HepG2 (cell line): ENCODE measurements around the gene H3-3A. TPM values are rescaled to one million over a fixed set of nuclear protein-coding genes. Genes with fewer than 3 reads are reported as not detected.

ENCODE experiments used
- ATF7 ChIP-seq, 2 experiments: fragments of 450-650 bp in 1 of 2; sonication (generic) in 1 of 2; formaldehyde crosslinking in 1 of 2; IDR thresholded peaks; 2 replicates each; pipeline versions ENCODE4 v1.4.0 to v1.6.1; 2016 to 2020; ENCODE audit warnings: antibody characterized with exemption in 1 of 2, mild to moderate bottlenecking in 1 of 2, missing genetic modification reagents in 1 of 2
- BRCA1 ChIP-seq: sonication (generic); formaldehyde crosslinking; IDR thresholded peaks from 2 replicates; pipeline ENCODE4 v1.4.0; 2020; ENCODE audit warnings: missing genetic modification reagents
- CSRNP2 ChIP-seq: sonication (generic); formaldehyde crosslinking; conservative IDR thresholded peaks from 2 replicates; pipeline ENCODE4 v1.8.0; 2022; ENCODE audit warnings: low read depth, missing genetic modification reagents
- ETV5 ChIP-seq: IDR thresholded peaks from 2 replicates; pipeline ENCODE4 v1.6.1; 2018; ENCODE audit warnings: missing biosample characterization, missing genetic modification reagents, inconsistent platforms, borderline replicate concordance
- FOXK2 ChIP-seq: fragments of 450-650 bp; IDR thresholded peaks from 2 replicates; pipeline ENCODE4 v1.6.1; 2016
- HIVEP1 ChIP-seq: sonication (generic); formaldehyde crosslinking; IDR thresholded peaks from 2 replicates; pipeline ENCODE4 v1.4.0; 2020; ENCODE audit warnings: mild to moderate bottlenecking, missing genetic modification reagents
- MEIS2 ChIP-seq: sonication (generic); formaldehyde crosslinking; IDR thresholded peaks from 2 replicates; pipeline ENCODE4 v1.9.0; 2021; ENCODE audit warnings: mild to moderate bottlenecking, missing genetic modification reagents
- MXD1 ChIP-seq: sonication (generic); formaldehyde crosslinking; IDR thresholded peaks from 2 replicates; pipeline ENCODE4 v1.4.0; 2020; ENCODE audit warnings: mild to moderate bottlenecking, missing genetic modification reagents
- MZF1 ChIP-seq: sonication (generic); formaldehyde crosslinking; IDR thresholded peaks from 2 replicates; pipeline ENCODE4 v1.8.1; 2023; ENCODE audit warnings: mild to moderate bottlenecking, missing genetic modification reagents, borderline replicate concordance
- NFIB ChIP-seq: sonication (generic); formaldehyde crosslinking; IDR thresholded peaks from 2 replicates; pipeline ENCODE4 v1.9.0; 2021; ENCODE audit warnings: missing genetic modification reagents, mild to moderate bottlenecking, borderline replicate concordance
- NR0B2 ChIP-seq: sonication (generic); formaldehyde crosslinking; IDR thresholded peaks from 2 replicates; pipeline ENCODE4 v1.4.0; 2020; ENCODE audit warnings: mild to moderate bottlenecking, missing genetic modification reagents
- PLSCR1 ChIP-seq: sonication (generic); formaldehyde crosslinking; IDR thresholded peaks from 2 replicates; pipeline ENCODE4 v1.5.0; 2020; ENCODE audit warnings: missing genetic modification reagents, mild to moderate bottlenecking, borderline replicate concordance
- PPARG ChIP-seq: conservative IDR thresholded peaks from 2 replicates; pipeline ENCODE4 v1.6.1; 2016; ENCODE audit warnings: missing biosample characterization, missing genetic modification reagents
- SETDB1 ChIP-seq: sonication (generic); formaldehyde crosslinking; IDR thresholded peaks from 2 replicates; pipeline ENCODE4 v1.5.1; 2020; ENCODE audit warnings: missing genetic modification reagents, mild to moderate bottlenecking, borderline replicate concordance
- TFAP4 ChIP-seq: sonication (generic); IDR thresholded peaks from 2 replicates; pipeline ENCODE4 v1.6.1; 2016; ENCODE audit warnings: low read depth, borderline replicate concordance
- ZBTB44 ChIP-seq: sonication (generic); formaldehyde crosslinking; IDR thresholded peaks from 2 replicates; pipeline ENCODE4 v1.4.0; 2020; ENCODE audit warnings: missing genetic modification reagents
- ZFP41 ChIP-seq: sonication (generic); formaldehyde crosslinking; IDR thresholded peaks from 2 replicates; pipeline ENCODE4 v1.4.0; 2020; ENCODE audit warnings: mild to moderate bottlenecking, missing genetic modification reagents, borderline replicate concordance
- ZNF350 ChIP-seq: sonication (generic); formaldehyde crosslinking; IDR thresholded peaks from 2 replicates; pipeline ENCODE4 v1.4.0; 2020; ENCODE audit warnings: mild to moderate bottlenecking, low read depth, missing genetic modification reagents, borderline replicate concordance
- ZNF569 ChIP-seq: sonication (generic); formaldehyde crosslinking; IDR thresholded peaks from 2 replicates; pipeline ENCODE4 v1.5.0; 2020; ENCODE audit warnings: mild to moderate bottlenecking, missing genetic modification reagents, moderate library complexity, borderline replicate concordance
- ZNF780A ChIP-seq: sonication (generic); formaldehyde crosslinking; IDR thresholded peaks from 2 replicates; pipeline ENCODE4 v1.8.0; 2022; ENCODE audit warnings: mild to moderate bottlenecking, missing genetic modification reagents, moderate library complexity
- ZSCAN5A ChIP-seq: sonication (generic); formaldehyde crosslinking; IDR thresholded peaks from 2 replicates; pipeline ENCODE4 v1.8.0; 2022; ENCODE audit warnings: mild to moderate bottlenecking, missing genetic modification reagents, borderline replicate concordance
- polyA plus RNA-seq, 8 experiments: library from polyadenylated mRNA; depleted of rRNA in 3 of 8; stranded (reverse) in 7 of 8; unstranded in 1 of 8; fragments of >200 nt; fragmentation: Illumina TruSeq in 4 of 8; extraction: Trizol in 4 of 8; gene quantifications; 2 replicates each; pipeline versions ENCODE4 v1.2.1 to v1.2.3, GENCODE V29; 2011 to 2016; ENCODE audit warnings: low read depth in 4 of 8, missing spikeins in 1 of 8, mixed read lengths in 1 of 8; ENCODE audit not compliant: insufficient read depth in 1 of 8
- total RNA-seq, 5 experiments: library from RNA; depleted of rRNA; stranded (reverse); fragments of >200 nt; fragmentation: Illumina TruSeq; extraction: Trizol; gene quantifications; 2 replicates each; pipeline ENCODE4 v1.2.3, GENCODE V29; 2016; ENCODE audit warnings: low read depth in 1 of 5

Gene H3-3A
- total and polyA plus RNA-seq, 2 of the 13 experiments (the other 11 are each of a cell fraction or from before 2014, with no cell fraction given) = 221 to 320 TPM

GRCh38 chr1:226110249-226111097 is 48.0 kb downstream of the H3-3A start (continued):
- TF ChIP-seq ZNF350 (CRISPR knock-in tag) (no peak), PLSCR1 (CRISPR knock-in tag) (no peak), ZNF569 (CRISPR knock-in tag) (no peak), FOXK2 (no peak), NR0B2 (no peak), NFIB (CRISPR knock-in tag) (no peak), ATF7 (IDR thresholded peaks at IDR 0.05) (no peak), ATF7 (CRISPR knock-in tag; IDR thresholded peaks at IDR 0.05) (no peak), SETDB1 (no peak), ZFP41 (CRISPR knock-in tag) (no peak), PPARG (no peak), MXD1 (CRISPR knock-in tag) (no peak), ZNF780A (no peak), ETV5 (CRISPR knock-in tag) (peak; percentile 22; the same call in 1 of the 2 replicates), MEIS2 (no peak), HIVEP1 (no peak), ZSCAN5A (no peak), CSRNP2 (CRISPR knock-in tag) (no peak), BRCA1 (CRISPR knock-in tag) (no peak), TFAP4 (no peak), MZF1 (CRISPR knock-in tag) (no peak), ZBTB44 (CRISPR knock-in tag) (no peak)
